Keratinocyte (primary cell): Measurements from ENCODE around the gene ACVR1B. TPM values are rescaled to one million over a fixed set of nuclear protein-coding genes. Genes with fewer than 3 reads are reported as not detected.

ENCODE experiments used
- DNase-seq: peaks from one replicate; pipeline ENCODE4 v3.0.0-alpha.2; 2011; ENCODE audit warnings: low read depth, missing footprints, low spot score
- FAIRE-seq: peaks from 2 replicates; lab custom pipeline; 2011; peaks lifted over from hg19 to GRCh38; lab: Jason Lieb, UNC
- H2AFZ ChIP-seq: 2 replicates; pipeline ENCODE4 v1.6.0; 2012; ENCODE audit warnings: low read length, control low read depth, inconsistent platforms; ENCODE audit not compliant: control insufficient read depth
- H3K27ac ChIP-seq: 2 replicates; pipeline ENCODE4 v1.5.1; 2011; ENCODE audit warnings: low read length; ENCODE audit not compliant: control insufficient read depth, insufficient read depth
- H3K27me3 ChIP-seq: 3 replicates; pipeline ENCODE4 v1.6.0; 2011; ENCODE audit warnings: low read length; ENCODE audit not compliant: control insufficient read depth, insufficient read depth; ENCODE audit errors: extremely low read depth
- H3K36me3 ChIP-seq, 2 experiments: 2 replicates in 1 of 2; 3 replicates in 1 of 2; pipeline ENCODE4 v1.5.1; 2011; ENCODE audit warnings: low read length in 2 of 2, mild to moderate bottlenecking in 1 of 2; ENCODE audit not compliant: control insufficient read depth in 2 of 2, insufficient read depth in 2 of 2; ENCODE audit errors: extremely low read depth in 1 of 2
- H3K4me1 ChIP-seq: 3 replicates; pipeline ENCODE4 v1.5.1; 2011; ENCODE audit warnings: low read length; ENCODE audit not compliant: control insufficient read depth, insufficient read depth; ENCODE audit errors: extremely low read depth
- H3K4me2 ChIP-seq: 3 replicates; pipeline ENCODE4 v1.6.0; 2011; ENCODE audit warnings: low read depth, low read length; ENCODE audit not compliant: control insufficient read depth, insufficient read depth; ENCODE audit errors: extremely low read depth
- H3K4me3 ChIP-seq, 3 experiments: fragments of 200-600 bp in 1 of 3; sonication (generic) in 1 of 3; 2 replicates in 2 of 3; 3 replicates in 1 of 3; pipeline ENCODE4 v1.5.1; 2011 to 2016; ENCODE audit warnings: low read length in 3 of 3, mild to moderate bottlenecking in 3 of 3, control low read depth in 2 of 3, inconsistent platforms in 1 of 3, low read depth in 1 of 3, mixed read lengths in 1 of 3, mixed run types in 1 of 3, moderate library complexity in 1 of 3; ENCODE audit not compliant: control insufficient read depth in 2 of 3, insufficient read depth in 2 of 3; ENCODE audit errors: extremely low read depth in 1 of 3
- H3K79me2 ChIP-seq: 2 replicates; pipeline ENCODE4 v1.6.0; 2012; ENCODE audit warnings: low read length; ENCODE audit not compliant: control insufficient read depth, insufficient read depth
- H3K9ac ChIP-seq: 3 replicates; pipeline ENCODE4 v1.6.0; 2011; ENCODE audit warnings: low read length; ENCODE audit not compliant: control insufficient read depth, insufficient read depth; ENCODE audit errors: extremely low read depth
- H3K9me1 ChIP-seq: 3 replicates; pipeline ENCODE4 v1.6.0; 2011; ENCODE audit warnings: low read length; ENCODE audit not compliant: control insufficient read depth, insufficient read depth; ENCODE audit errors: extremely low read depth
- H3K9me3 ChIP-seq: 2 replicates; pipeline ENCODE4 v1.5.1; 2012; ENCODE audit warnings: low read depth, low read length; ENCODE audit not compliant: control insufficient read depth
- H4K20me1 ChIP-seq: 3 replicates; pipeline ENCODE4 v1.6.0; 2011; ENCODE audit warnings: low read length; ENCODE audit not compliant: control insufficient read depth, insufficient read depth; ENCODE audit errors: extremely low read depth
- EZH2 ChIP-seq: IDR thresholded peaks from one replicate; pipeline ENCODE4 v1.6.1; 2012; ENCODE audit warnings: inconsistent platforms, mild to moderate bottlenecking, low read length, moderate library complexity
- dilution Hi-C: fragments of 300-500 bp; cut with MboI; formaldehyde crosslinking; loops from one replicate; pipeline ENCODE4 v1.7.0; 2020; ENCODE audit warnings: low sequenced_read_pairs; ENCODE audit not compliant: extremely low pct_ligation_motif_present
- polyA plus RNA-seq, 5 experiments: library from polyadenylated mRNA; depleted of rRNA in 3 of 5; stranded (reverse) in 3 of 5; stranded (forward) in 1 of 5; unstranded in 1 of 5; fragments of >200 nt; gene quantifications; 1 replicate in 1 of 5; 2 replicates in 3 of 5; 3 replicates in 1 of 5; pipeline versions ENCODE4 v1.2.1 to v1.2.3, GENCODE V29; 2011 to 2012; ENCODE audit warnings: missing spikeins in 2 of 5, low read depth in 1 of 5, low replicate concordance in 1 of 5
- TF ChIP-seq, protein P1 (sequence below), 3 experiments: IDR thresholded peaks in 1 of 3; conservative IDR thresholded peaks in 1 of 3; optimal IDR thresholded peaks in 1 of 3; 2 replicates in 2 of 3; 3 replicates in 1 of 3; pipeline versions ENCODE3 to v1.5.1; 2011; ENCODE audit warnings: low read length in 3 of 3, mild to moderate bottlenecking in 3 of 3, moderate library complexity in 2 of 3, control low read depth in 1 of 3, inconsistent platforms in 1 of 3; ENCODE audit not compliant: insufficient read depth in 2 of 3; ENCODE audit errors: extremely low read depth in 1 of 3

The ACVR1B gene
- polyA plus RNA-seq, 1 donor (not counting 4 experiments of a cell fraction or from before 2014, with no cell fraction given): 12.7 TPM

DNA sequence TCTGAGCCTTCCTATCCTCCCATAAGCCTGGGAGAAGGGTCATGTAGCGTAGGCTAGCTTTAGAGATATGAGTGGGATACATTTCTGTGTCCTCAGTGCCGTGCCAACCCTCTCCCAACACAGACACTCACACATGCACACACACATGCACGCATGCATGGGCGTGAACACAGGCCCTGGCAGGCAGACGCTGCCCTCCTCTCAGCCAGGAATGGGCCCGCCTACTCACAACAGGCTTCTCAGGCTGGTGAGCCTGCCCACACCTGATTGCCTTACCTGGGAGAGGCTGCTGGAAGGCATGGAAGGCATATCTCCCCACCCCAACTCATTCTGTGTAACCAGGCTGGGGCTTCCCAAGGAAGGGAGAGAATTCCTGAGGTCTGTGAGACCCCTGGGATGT, 12.8 kb upstream of the ACVR1B start:
- H3K4me1 ChIP-seq: peaks cover 34% of the 10 kb centered on the region
- no peaks in the 10 kb centered on the region for H3K79me2 ChIP-seq
- no peaks in the 10 kb centered on the region for H3K9me3 ChIP-seq
- H2AFZ ChIP-seq: peak overlapping the region; percentile 48
- H3K4me3 ChIP-seq: no peak overlapping the region
- H3K9ac ChIP-seq: no peak overlapping the region
- dilution Hi-C loops: no loop called here
- H3K9me1 ChIP-seq: no peaks in the 10 kb centered on the region
- H3K4me2 ChIP-seq: peak overlapping the region; percentile 40
- peak; percentile 79 for FAIRE-seq
- no peak overlapping the region for H3K27ac ChIP-seq
- H4K20me1 ChIP-seq: no peaks in the 10 kb centered on the region
- no peaks in the 10 kb centered on the region for H3K27me3 ChIP-seq
- TF ChIP-seq EZH2: no peak
- TF ChIP-seq, protein P1, sequence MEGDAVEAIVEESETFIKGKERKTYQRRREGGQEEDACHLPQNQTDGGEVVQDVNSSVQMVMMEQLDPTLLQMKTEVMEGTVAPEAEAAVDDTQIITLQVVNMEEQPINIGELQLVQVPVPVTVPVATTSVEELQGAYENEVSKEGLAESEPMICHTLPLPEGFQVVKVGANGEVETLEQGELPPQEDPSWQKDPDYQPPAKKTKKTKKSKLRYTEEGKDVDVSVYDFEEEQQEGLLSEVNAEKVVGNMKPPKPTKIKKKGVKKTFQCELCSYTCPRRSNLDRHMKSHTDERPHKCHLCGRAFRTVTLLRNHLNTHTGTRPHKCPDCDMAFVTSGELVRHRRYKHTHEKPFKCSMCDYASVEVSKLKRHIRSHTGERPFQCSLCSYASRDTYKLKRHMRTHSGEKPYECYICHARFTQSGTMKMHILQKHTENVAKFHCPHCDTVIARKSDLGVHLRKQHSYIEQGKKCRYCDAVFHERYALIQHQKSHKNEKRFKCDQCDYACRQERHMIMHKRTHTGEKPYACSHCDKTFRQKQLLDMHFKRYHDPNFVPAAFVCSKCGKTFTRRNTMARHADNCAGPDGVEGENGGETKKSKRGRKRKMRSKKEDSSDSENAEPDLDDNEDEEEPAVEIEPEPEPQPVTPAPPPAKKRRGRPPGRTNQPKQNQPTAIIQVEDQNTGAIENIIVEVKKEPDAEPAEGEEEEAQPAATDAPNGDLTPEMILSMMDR (optimal IDR thresholded peaks at IDR 0.05 in 1 of 3, IDR thresholded peaks at IDR 0.05 in 1 of 3, conservative IDR thresholded peaks at IDR 0.05 in 1 of 3; ENCODE audit: extremely low read depth in 1 of 3, insufficient read depth in 2 of 3, low read length in 3 of 3): no peak
- no peaks in the 10 kb centered on the region for H3K36me3 ChIP-seq
- peak; percentile 54 for DNase-seq

DNA sequence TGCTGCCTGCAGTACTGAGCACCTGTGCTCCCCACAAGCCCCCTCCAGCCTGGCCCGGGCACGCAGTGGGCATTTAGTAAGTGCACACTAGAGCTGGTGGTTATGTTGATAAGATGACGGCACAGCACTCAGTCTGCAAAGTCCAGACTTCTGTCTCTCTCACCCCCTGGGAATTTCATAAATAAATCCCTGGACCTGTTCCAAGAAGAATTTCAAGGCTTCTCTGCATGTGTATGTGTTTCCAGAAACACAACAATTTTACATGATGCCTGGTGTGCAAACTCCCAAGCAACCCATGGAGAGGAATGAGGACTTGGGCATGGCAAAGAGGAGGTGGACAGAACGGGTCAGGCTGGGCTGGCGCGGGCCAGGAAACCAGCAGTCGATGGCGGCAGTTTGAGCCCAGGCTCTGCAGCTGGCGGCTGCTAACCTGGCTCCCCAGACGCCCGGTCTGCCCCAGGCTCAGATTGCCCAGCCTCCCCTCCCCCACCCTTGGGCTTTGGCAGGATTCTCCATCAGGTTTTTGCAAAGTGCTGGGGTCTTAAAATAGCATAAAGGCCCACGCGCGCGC, 10.4 kb upstream of the ACVR1B start:
- Histone ChIP-seq H3K4me3 (no peak overlapping the region), H3K9me3 (no peaks in the 10 kb centered on the region), H3K27me3 (no peaks in the 10 kb centered on the region), H3K36me3 (no peaks in the 10 kb centered on the region), H3K4me1 (peaks cover 34% of the 10 kb centered on the region), H2AFZ (no peak overlapping the region), H3K9me1 (no peaks in the 10 kb centered on the region), H4K20me1 (no peaks in the 10 kb centered on the region), H3K27ac (peak overlapping the region; percentile 19), H3K9ac (no peak overlapping the region), H3K79me2 (no peaks in the 10 kb centered on the region), H3K4me2 (peak overlapping the region; percentile 59)
- DNase-seq (no peak), FAIRE-seq (no peak)
- no peak for TF ChIP-seq EZH2
- TF ChIP-seq, protein P1 (optimal IDR thresholded peaks at IDR 0.05 in 1 of 3, IDR thresholded peaks at IDR 0.05 in 1 of 3, conservative IDR thresholded peaks at IDR 0.05 in 1 of 3; ENCODE audit: extremely low read depth in 1 of 3, insufficient read depth in 2 of 3, low read length in 3 of 3): no peak
- dilution Hi-C loops: no loop called here
